DND-41 (cell line): ENCODE measurements around the gene SHISA7.

ENCODE experiments used
- EZH2 ChIP-seq: IDR thresholded peaks from 3 replicates; pipeline ENCODE4 v1.6.1; 2012; ENCODE audit warnings: borderline replicate concordance, low read depth, mild to moderate bottlenecking, moderate library complexity, low read length, inconsistent platforms; ENCODE audit not compliant: severe bottlenecking
- TF ChIP-seq, protein P1 (sequence below): IDR thresholded peaks from 2 replicates; pipeline ENCODE4 v1.5.1; 2012; ENCODE audit warnings: borderline replicate concordance, low read length, moderate library complexity, mild to moderate bottlenecking; ENCODE audit not compliant: poor library complexity, severe bottlenecking; ENCODE audit errors: extremely low read depth

DNA sequence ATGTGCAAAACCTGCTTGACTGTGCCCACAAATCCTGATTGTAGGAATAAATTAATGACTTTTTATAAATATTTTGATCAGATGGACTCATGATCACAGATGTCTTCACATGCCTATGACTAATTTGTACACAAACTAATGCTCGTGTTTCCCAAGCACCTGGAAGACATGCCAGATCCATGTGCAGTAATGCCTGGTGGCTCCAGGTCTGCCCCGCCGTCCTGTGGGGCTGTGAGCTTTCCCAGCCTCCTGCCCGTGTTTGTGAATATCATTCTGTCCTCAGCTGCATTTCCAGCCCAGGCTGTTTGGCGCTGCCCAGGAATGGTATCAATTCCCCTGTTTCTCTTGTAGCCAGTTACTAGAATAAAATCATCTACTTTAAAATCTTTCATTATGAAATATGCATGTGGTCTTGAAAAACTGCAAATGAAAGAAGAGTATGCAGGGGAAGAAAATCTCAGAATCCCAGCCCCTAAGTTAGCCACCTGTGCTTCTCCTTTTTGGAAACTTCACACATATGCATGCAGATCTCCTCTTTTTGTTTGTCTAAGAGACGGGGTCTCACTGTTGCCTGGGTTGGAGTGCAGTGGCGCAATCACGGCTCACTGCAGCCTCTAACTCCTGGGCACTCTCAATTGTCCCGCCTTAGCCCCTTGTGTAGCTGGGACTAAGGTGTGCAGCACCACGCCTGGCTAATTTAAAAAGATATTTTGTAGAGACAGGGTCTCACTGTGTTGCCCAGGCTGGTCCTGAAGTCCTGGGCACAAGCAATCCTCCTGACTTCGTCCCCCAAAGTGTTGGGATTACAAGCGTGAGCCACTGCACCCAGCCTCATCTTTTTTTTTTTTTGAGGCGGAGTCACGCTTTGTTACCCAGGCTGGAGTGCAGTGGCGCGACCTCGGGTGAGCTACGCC, 51.1 kb downstream of the SHISA7 start:
- TF ChIP-seq, protein P1, sequence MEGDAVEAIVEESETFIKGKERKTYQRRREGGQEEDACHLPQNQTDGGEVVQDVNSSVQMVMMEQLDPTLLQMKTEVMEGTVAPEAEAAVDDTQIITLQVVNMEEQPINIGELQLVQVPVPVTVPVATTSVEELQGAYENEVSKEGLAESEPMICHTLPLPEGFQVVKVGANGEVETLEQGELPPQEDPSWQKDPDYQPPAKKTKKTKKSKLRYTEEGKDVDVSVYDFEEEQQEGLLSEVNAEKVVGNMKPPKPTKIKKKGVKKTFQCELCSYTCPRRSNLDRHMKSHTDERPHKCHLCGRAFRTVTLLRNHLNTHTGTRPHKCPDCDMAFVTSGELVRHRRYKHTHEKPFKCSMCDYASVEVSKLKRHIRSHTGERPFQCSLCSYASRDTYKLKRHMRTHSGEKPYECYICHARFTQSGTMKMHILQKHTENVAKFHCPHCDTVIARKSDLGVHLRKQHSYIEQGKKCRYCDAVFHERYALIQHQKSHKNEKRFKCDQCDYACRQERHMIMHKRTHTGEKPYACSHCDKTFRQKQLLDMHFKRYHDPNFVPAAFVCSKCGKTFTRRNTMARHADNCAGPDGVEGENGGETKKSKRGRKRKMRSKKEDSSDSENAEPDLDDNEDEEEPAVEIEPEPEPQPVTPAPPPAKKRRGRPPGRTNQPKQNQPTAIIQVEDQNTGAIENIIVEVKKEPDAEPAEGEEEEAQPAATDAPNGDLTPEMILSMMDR, result no peak
- TF ChIP-seq EZH2, result no peak
